HG02870 (cell line): ENCODE measurements around the gene CCR5AS.
"Not testable (repeated sequence)": the region's sequence is repeated elsewhere in the genome, so short reads cannot be mapped to it uniquely, and the experiment has no call there.

ENCODE experiments used
- ATAC-seq: cut with Tn5 transposase; IDR thresholded peaks from one replicate; pipeline ENCODE4 v1.9.1; 2021; ENCODE audit warnings: mild to moderate bottlenecking, moderate library complexity; ENCODE audit not compliant: unreplicated experiment

Gene CCR5AS

GRCh38 chr3:46406443-46406787 is 451 bp downstream of the CCR5AS start:
- ATAC-seq = no peak

GRCh38 chr3:46405301-46406019 is 1.4 kb downstream of the CCR5AS start:
- no peak for ATAC-seq

- ATAC-seq = not testable (repeated sequence)
Measured at GRCh38 chr3:46402902-46403301, 4.0 kb downstream of the CCR5AS start.

- no peak for ATAC-seq
Measured at GRCh38 chr3:46401579-46401978, 5.3 kb downstream of the CCR5AS start.

- no peak for ATAC-seq
Measured at GRCh38 chr3:46400846-46401245, 6.0 kb downstream of the CCR5AS start.

GRCh38 chr3:46400000-46400734 is 6.7 kb downstream of the CCR5AS start:
- no peak for ATAC-seq

- no peak for ATAC-seq
Measured at GRCh38 chr3:46399557-46399956, 7.3 kb downstream of the CCR5AS start.

- no peak for ATAC-seq
Measured at GRCh38 chr3:46399098-46399497, 7.8 kb downstream of the CCR5AS start.

- ATAC-seq = no peak
Measured at GRCh38 chr3:46398186-46398955, 8.5 kb downstream of the CCR5AS start.

GRCh38 chr3:46397111-46397510 is 9.8 kb downstream of the CCR5AS start:
- ATAC-seq = no peak

- ATAC-seq = no peak
Measured at GRCh38 chr3:46395766-46396530, 10.9 kb downstream of the CCR5AS start.

- no peak for ATAC-seq
Measured at GRCh38 chr3:46395210-46395661, 11.6 kb downstream of the CCR5AS start.

- ATAC-seq = no peak
Measured at GRCh38 chr3:46393554-46394434, 13.1 kb downstream of the CCR5AS start.

- ATAC-seq = no peak
Measured at GRCh38 chr3:46393011-46393410, 13.9 kb downstream of the CCR5AS start.

GRCh38 chr3:46391526-46391925 is 15.3 kb downstream of the CCR5AS start:
- not testable (repeated sequence) for ATAC-seq

GRCh38 chr3:46389306-46389705 is 17.6 kb downstream of the CCR5AS start:
- ATAC-seq = no peak

- not testable (repeated sequence) for ATAC-seq
Measured at GRCh38 chr3:46388847-46389246, 18.0 kb downstream of the CCR5AS start.

- ATAC-seq = no peak
Measured at GRCh38 chr3:46386205-46386604, 20.7 kb downstream of the CCR5AS start.

GRCh38 chr3:46383951-46384330 is 22.9 kb downstream of the CCR5AS start:
- no peak for ATAC-seq
